Neuron (in vitro differentiated cells): ENCODE results near the gene WRAP73.
"Not testable (repeated sequence)": the region's sequence is repeated elsewhere in the genome, so short reads cannot be mapped to it uniquely, and the experiment has no call there.

Experiments used
- H2AFZ ChIP-seq: one replicate; pipeline ENCODE4 v1.6.1; 2013; ENCODE audit warnings: low read depth, mild to moderate bottlenecking, inconsistent platforms, low read length, moderate library complexity
- H3K27me3 ChIP-seq: one replicate; pipeline ENCODE4 v1.6.1; 2013; ENCODE audit warnings: low read length; ENCODE audit not compliant: insufficient read depth
- H3K36me3 ChIP-seq: one replicate; pipeline ENCODE4 v1.6.1; 2013; ENCODE audit warnings: low read length; ENCODE audit not compliant: insufficient read depth
- H3K4me1 ChIP-seq: one replicate; pipeline ENCODE4 v1.6.1; 2013; ENCODE audit warnings: low read length; ENCODE audit not compliant: insufficient read depth
- H3K4me3 ChIP-seq: 2 replicates; pipeline ENCODE4 v1.5.1; 2013; ENCODE audit warnings: mild to moderate bottlenecking, low read length, moderate library complexity
- H3K9me3 ChIP-seq: one replicate; pipeline ENCODE4 v1.6.1; 2013; ENCODE audit warnings: low read length

The WRAP73 gene

GRCh38 chr1:3622102-3622501 lies 27.8 kb downstream of the WRAP73 start:
- H3K36me3 ChIP-seq, H3K4me3 ChIP-seq, H2AFZ ChIP-seq, H3K27me3 ChIP-seq, H3K9me3 ChIP-seq: not testable (repeated sequence)
- H3K4me1 ChIP-seq, result peaks cover 24% of the 10 kb centered on the region

DNA sequence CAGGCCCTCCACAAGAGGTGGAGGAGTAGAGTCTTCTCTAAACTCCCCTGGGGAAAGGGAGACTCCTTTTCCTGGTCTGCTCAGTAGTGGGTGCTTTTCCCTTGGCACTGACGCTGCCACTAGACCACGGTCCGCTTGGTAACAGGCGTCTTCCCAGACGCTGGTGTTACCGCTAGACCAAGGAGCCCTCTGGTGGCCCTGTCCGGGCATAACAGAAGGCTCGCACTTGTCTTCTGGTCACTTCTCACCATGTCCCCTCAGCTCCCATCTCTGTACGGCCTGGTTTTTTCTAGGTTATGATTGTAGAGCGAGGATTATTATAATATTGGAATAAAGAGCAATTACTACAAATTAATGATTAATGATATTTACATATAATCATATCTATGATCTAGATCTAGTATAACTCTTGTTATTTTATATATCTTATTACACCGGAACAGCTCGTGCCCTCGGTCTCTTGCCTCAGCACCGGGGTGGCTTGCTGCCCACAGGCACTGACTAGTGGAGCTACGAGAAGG lies 28.7 kb downstream of the WRAP73 start:
- not testable (repeated sequence) for H3K9me3 ChIP-seq, H3K36me3 ChIP-seq, H3K4me3 ChIP-seq, H2AFZ ChIP-seq, H3K27me3 ChIP-seq
- H3K4me1 ChIP-seq, result peaks cover 24% of the 10 kb centered on the region

DNA sequence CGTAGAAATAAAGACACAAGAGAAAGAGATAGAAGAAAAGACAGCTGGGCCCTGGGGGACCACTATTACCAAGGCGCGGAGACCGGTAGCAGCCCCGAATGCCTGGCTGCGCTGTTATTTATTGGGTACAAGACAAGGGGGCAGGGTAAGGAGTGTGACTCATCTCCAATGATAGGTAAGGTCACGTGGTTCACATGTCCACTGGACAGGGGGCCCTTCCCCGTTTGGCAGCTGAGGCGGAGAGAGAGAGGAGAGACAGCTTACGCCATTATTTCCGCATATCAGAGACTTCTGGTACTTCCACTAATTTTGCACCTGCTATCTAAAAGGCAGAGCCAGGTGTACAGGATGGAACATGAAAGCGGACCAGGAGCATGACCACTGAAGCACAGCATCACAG lies 29.2 kb downstream of the WRAP73 start:
- Histone ChIP-seq H2AFZ (no peak overlapping the region), H3K36me3 (no peaks in the 10 kb centered on the region), H3K4me3 (no peak overlapping the region), H3K4me1 (peaks cover 19% of the 10 kb centered on the region), H3K9me3 (no peaks in the 10 kb centered on the region), H3K27me3 (no peaks in the 10 kb centered on the region)

DNA sequence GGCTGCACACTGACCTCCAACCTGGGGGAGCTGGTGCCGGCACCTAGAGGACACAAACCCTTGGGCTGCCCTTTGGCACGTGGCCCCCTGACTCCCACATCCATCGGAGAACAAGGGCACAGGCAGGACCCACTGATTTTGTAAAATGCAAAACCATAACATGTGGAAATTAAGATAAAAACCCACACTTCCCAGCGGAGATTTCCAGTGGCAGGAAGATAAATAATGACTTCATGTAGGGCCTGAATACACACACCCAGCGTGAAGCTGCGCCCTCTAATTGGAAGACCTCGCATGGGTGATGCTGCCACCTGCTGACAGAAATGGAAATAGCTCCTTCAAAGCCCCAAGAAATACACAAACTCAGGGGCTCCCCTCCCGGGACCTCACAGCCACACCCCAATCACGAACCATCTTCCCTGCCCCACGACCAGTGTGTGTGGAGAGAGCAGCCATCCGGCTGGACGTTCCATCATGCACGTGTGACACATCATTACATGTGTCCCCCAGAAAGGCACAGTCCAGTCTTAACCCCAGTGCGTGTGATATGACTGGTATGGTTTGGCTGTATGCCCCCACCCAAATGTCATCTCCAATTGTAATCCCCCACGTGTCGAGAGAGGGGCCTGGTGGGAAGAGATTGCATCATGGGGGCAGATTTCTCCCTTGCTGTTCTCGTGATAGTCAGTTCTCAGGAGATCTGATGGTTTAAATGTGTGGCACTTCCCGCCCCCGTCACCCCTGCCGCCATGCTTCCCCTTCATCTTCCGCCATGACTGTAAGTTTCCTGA lies 30.8 kb downstream of the WRAP73 start:
- H2AFZ ChIP-seq, result no peak overlapping the region
- no peaks in the 10 kb centered on the region for H3K27me3 ChIP-seq
- H3K4me1 ChIP-seq, result peaks cover 26% of the 10 kb centered on the region
- H3K9me3 ChIP-seq, result no peaks in the 10 kb centered on the region
- H3K36me3 ChIP-seq, result no peaks in the 10 kb centered on the region
- H3K4me3 ChIP-seq, result no peak overlapping the region

GRCh38 chr1:3618531-3618880 lies 31.4 kb downstream of the WRAP73 start:
- peaks cover 27% of the 10 kb centered on the region for H3K4me1 ChIP-seq
- no peaks in the 10 kb centered on the region for H3K36me3 ChIP-seq
- no peak overlapping the region for H3K4me3 ChIP-seq

GRCh38 chr1:3617806-3618345 lies 32.0 kb downstream of the WRAP73 start:
- Histone ChIP-seq H2AFZ (no peak overlapping the region), H3K27me3 (peaks cover 3% of the 10 kb centered on the region), H3K9me3 (no peaks in the 10 kb centered on the region), H3K4me3 (no peak overlapping the region), H3K4me1 (peaks cover 27% of the 10 kb centered on the region), H3K36me3 (no peaks in the 10 kb centered on the region)

More at GRCh38 chr1:3618531-3618880, 31.4 kb downstream of the WRAP73 start:
- Histone ChIP-seq H3K9me3 (no peaks in the 10 kb centered on the region), H3K27me3 (no peaks in the 10 kb centered on the region), H2AFZ (no peak overlapping the region)

DNA sequence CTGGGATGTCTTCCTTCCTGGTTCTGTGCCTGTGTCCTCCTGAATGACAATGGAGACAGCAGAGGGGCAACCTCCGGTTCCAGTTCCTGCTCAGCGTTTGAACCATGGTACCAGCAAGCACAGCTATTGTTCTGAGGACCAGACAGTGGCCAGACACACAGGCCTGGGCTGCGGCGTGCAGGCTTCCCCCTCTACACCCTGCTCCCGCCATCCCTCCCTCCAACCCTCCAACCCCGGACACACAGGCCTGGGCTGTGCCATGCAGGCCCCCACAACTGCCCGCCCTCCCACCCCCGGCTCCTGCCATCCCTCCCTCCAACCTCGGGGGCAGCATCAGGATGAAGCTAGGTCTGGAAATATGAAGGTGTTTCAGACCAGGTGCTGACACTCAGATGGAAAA lies 33.0 kb downstream of the WRAP73 start:
- H2AFZ ChIP-seq, result no peak overlapping the region
- no peaks in the 10 kb centered on the region for H3K36me3 ChIP-seq
- H3K4me3 ChIP-seq, result no peak overlapping the region
- peaks cover 29% of the 10 kb centered on the region for H3K4me1 ChIP-seq
- H3K27me3 ChIP-seq, result peaks cover 9% of the 10 kb centered on the region
- no peaks in the 10 kb centered on the region for H3K9me3 ChIP-seq

DNA sequence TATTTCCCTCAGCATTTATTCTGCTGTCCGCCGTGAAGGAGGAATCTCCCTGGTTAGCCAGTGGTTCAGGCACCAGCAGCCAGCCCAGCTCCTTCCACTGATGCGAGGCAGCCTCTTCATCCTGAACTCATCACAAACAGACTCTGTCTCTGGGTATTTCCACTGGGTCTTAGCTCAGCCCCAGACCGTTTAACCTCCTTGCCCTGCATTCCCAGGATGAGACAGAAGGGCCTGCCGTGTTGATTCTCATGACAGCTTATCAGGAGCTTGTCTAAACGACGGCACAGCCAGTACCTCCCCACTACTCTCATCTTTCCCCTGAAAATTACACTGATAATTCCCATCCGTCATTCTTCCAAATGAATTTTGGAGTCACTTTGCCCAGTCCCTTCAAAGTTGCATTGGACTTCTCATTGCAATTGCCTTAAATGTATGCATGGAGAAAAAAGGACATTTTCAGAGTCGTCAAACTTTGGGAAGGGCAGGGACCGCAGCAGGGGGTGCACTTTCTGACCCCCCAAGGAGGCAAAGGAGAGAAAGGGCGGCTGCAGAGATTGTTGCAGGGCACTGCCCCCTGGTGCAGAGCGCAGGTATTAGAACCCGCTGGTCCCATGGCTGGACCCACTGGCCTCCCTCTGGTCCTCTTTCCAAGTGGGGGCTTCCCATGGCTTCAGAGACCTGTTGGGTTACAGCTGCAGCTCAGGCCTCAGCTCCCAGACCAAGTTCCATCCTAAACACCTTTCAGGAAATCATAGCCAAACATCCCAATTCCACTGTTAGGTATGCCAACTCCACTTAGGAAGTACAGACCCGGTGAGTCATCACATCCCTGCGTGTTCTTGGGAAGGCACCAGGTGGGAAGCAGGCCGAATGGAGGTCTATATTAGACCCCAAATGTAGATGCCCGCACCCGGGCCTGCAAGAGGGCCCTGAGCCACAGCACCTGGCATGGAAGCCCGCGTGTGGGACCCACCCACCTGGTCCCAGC lies 34.9 kb downstream of the WRAP73 start:
- no peaks in the 10 kb centered on the region for H3K36me3 ChIP-seq
- H3K4me3 ChIP-seq, result no peak overlapping the region
- H3K27me3 ChIP-seq, result peaks cover 9% of the 10 kb centered on the region
- H3K4me1 ChIP-seq, result peaks cover 33% of the 10 kb centered on the region
- H2AFZ ChIP-seq, result no peak overlapping the region
- no peaks in the 10 kb centered on the region for H3K9me3 ChIP-seq

GRCh38 chr1:3612123-3612522 lies 37.8 kb downstream of the WRAP73 start:
- peaks cover 9% of the 10 kb centered on the region for H3K27me3 ChIP-seq
- no peaks in the 10 kb centered on the region for H3K9me3 ChIP-seq
- H3K4me1 ChIP-seq, result peaks cover 43% of the 10 kb centered on the region
- H3K36me3 ChIP-seq, result no peaks in the 10 kb centered on the region
- H3K4me3 ChIP-seq, result no peak overlapping the region
- H2AFZ ChIP-seq, result no peak overlapping the region

DNA sequence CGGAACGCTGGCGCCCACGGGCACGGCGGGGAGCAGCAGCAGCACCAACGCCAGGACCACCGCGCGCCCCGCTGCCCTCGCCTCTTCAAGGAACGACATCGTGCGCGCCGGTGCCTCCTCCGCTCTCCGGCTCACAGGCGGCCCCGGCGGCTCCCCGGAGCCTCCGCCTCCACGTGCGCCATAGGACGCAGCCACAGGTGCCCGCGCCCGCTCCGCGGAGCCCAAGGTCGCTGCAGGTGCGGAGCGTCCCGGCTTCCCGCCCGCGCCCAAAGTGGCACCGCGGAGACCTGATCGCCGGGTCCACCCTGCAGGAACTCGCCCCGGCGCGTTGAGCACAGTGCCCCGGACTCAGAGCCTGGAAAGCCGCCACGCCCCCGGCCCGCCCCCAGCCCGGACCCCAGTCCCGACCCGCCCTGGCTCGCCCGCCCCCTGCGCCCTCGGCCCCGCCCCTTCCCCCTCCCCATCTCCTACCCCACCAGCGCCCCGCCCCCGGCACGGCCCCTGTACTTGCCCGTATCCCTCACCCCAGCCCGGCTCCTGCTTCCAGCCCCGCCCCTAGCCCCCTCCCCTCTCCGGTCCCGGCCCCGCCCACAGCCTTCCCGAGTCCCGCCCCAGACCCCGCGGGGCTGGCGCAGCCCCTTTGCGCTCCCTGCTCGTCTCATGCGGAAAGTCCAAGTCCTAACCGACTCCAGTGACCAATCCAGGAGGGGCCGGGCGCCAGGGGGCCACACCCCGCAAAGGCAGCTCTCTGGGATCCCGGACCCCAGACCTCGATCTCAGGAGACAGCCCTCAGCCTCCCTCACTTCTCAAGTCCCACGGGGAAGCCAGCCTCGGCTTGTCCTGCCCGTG lies 38.5 kb downstream of the WRAP73 start, which contains the start of gene MEGF6:
Gene MEGF6 (minus strand): TSS at position 339 of the 850 bp plus-strand sequence. CDS start 240 bp downstream, at position 99.
- Histone ChIP-seq H3K9me3 (no peaks in the 10 kb centered on the region), H3K27me3 (peaks cover 9% of the 10 kb centered on the region), H3K4me3 (peak within 1 kb of the TSS; percentile 57), H3K4me1 (peaks cover 43% of the 10 kb centered on the region), H3K36me3 (no peaks in the 10 kb centered on the region), H2AFZ (no peak within 1 kb of the TSS)

GRCh38 chr1:3610527-3611169 lies 39.3 kb downstream of the WRAP73 start:
- H3K4me1 ChIP-seq, result peaks cover 43% of the 10 kb centered on the region
- H3K27me3 ChIP-seq, result peaks cover 9% of the 10 kb centered on the region
- peak overlapping the region; percentile 57 for H3K4me3 ChIP-seq
- no peaks in the 10 kb centered on the region for H3K9me3 ChIP-seq
- H2AFZ ChIP-seq, result no peak overlapping the region
- H3K36me3 ChIP-seq, result no peaks in the 10 kb centered on the region
